Astrocyte (in vitro differentiated cells and primary cell): Measurements from ENCODE around the gene UGCG. TPM values are rescaled to one million over a fixed set of nuclear protein-coding genes. Genes with fewer than 3 reads are reported as not detected.

ENCODE experiments used
- DNase-seq: peaks from one replicate; pipeline ENCODE4 v3.0.0-alpha.2; 2010; ENCODE audit warnings: low read depth
- FAIRE-seq: peaks from 2 replicates; lab custom pipeline; 2011; peaks lifted over from hg19 to GRCh38; lab: Jason Lieb, UNC
- H2AFZ ChIP-seq: 2 replicates; pipeline ENCODE4 v1.6.0; 2012; ENCODE audit warnings: low read depth, low read length, inconsistent platforms
- H3K27ac ChIP-seq: 2 replicates; pipeline ENCODE4 v1.5.1; 2011; ENCODE audit warnings: low read depth, low read length, inconsistent platforms
- H3K27me3 ChIP-seq: 2 replicates; pipeline ENCODE4 v1.6.0; 2011; ENCODE audit warnings: low read length, inconsistent platforms; ENCODE audit not compliant: insufficient read depth
- H3K36me3 ChIP-seq: 2 replicates; pipeline ENCODE4 v1.5.1; 2011; ENCODE audit warnings: low read length, inconsistent platforms; ENCODE audit not compliant: insufficient read depth
- H3K4me1 ChIP-seq: 2 replicates; pipeline ENCODE4 v1.5.1; 2011; ENCODE audit warnings: low read length, inconsistent platforms; ENCODE audit not compliant: insufficient read depth
- H3K4me2 ChIP-seq: 2 replicates; pipeline ENCODE4 v1.6.0; 2012; ENCODE audit warnings: low read length, inconsistent platforms
- H3K4me3 ChIP-seq: 2 replicates; pipeline ENCODE4 v1.5.1; 2011; ENCODE audit warnings: low read depth, mild to moderate bottlenecking, low read length, inconsistent platforms; ENCODE audit not compliant: insufficient read depth
- H3K79me2 ChIP-seq: 2 replicates; pipeline ENCODE4 v1.6.0; 2012; ENCODE audit warnings: mild to moderate bottlenecking, low read length, inconsistent platforms; ENCODE audit not compliant: insufficient read depth
- H3K9ac ChIP-seq: 2 replicates; pipeline ENCODE4 v1.6.0; 2012; ENCODE audit warnings: mild to moderate bottlenecking, low read length, inconsistent platforms
- H3K9me3 ChIP-seq: 2 replicates; pipeline ENCODE4 v1.5.1; 2012; ENCODE audit warnings: low read depth, mild to moderate bottlenecking, low read length, inconsistent platforms; ENCODE audit not compliant: insufficient read depth
- H4K20me1 ChIP-seq: 2 replicates; pipeline ENCODE4 v1.6.0; 2012; ENCODE audit warnings: low read length, inconsistent platforms; ENCODE audit not compliant: insufficient read depth
- H3K27ac Mint-ChIP-seq: one replicate; pipeline ENCODE4 v1.8.0; 2021; ENCODE audit warnings: mild to moderate bottlenecking, mixed read lengths; ENCODE audit not compliant: unreplicated experiment
- H3K27me3 Mint-ChIP-seq: one replicate; pipeline ENCODE4 v1.8.0; 2021; ENCODE audit warnings: low read depth, mixed read lengths; ENCODE audit not compliant: unreplicated experiment
- H3K36me3 Mint-ChIP-seq: one replicate; pipeline ENCODE4 v1.8.0; 2021; ENCODE audit warnings: low read depth, mixed read lengths; ENCODE audit not compliant: unreplicated experiment
- H3K4me1 Mint-ChIP-seq: one replicate; pipeline ENCODE4 v1.8.0; 2021; ENCODE audit warnings: low read depth, mixed read lengths; ENCODE audit not compliant: unreplicated experiment
- H3K4me3 Mint-ChIP-seq: one replicate; pipeline ENCODE4 v1.8.0; 2021; ENCODE audit warnings: mild to moderate bottlenecking, moderate library complexity, mixed read lengths; ENCODE audit not compliant: unreplicated experiment
- H3K9me3 Mint-ChIP-seq: one replicate; pipeline ENCODE4 v1.8.0; 2021; ENCODE audit warnings: mild to moderate bottlenecking, mixed read lengths; ENCODE audit not compliant: unreplicated experiment
- CTCF ChIP-seq: IDR thresholded peaks from 2 replicates; pipeline ENCODE4 v1.5.1; 2011; ENCODE audit warnings: low read depth, mild to moderate bottlenecking, inconsistent platforms, low read length, moderate library complexity; ENCODE audit not compliant: insufficient read depth
- EZH2 ChIP-seq: IDR thresholded peaks from 2 replicates; pipeline ENCODE4 v1.6.1; 2012; ENCODE audit warnings: mild to moderate bottlenecking, low read length, inconsistent platforms; ENCODE audit not compliant: insufficient read depth
- total RNA-seq: library from RNA; stranded (reverse); gene quantifications from 2 replicates; pipeline ENCODE4 v1.2.1, GENCODE V29; 2021

UGCG gene
- total RNA-seq, 1 donor from 2014 or later = 166 TPM

GRCh38 chr9:111922324-111923013 is 25.9 kb downstream of the UGCG start:
- peaks cover 87% of the 10 kb centered on the region for H3K79me2 ChIP-seq
- no peak overlapping the region for H3K27ac Mint-ChIP-seq
- no peak for FAIRE-seq

GRCh38 chr9:111924281-111924680 is 27.7 kb downstream of the UGCG start:
- no peak for DNase-seq
- no peaks in the 10 kb centered on the region for H3K9me3 ChIP-seq
- no peak overlapping the region for H3K4me3 ChIP-seq
- FAIRE-seq = no peak
- Mint-ChIP-seq H3K27ac (no peak overlapping the region), H3K4me3 (no peak overlapping the region), H3K4me1 (peaks cover 38% of the 10 kb centered on the region), H3K36me3 (peaks cover 13% of the 10 kb centered on the region), H3K9me3 (no peaks in the 10 kb centered on the region), H3K27me3 (no peaks in the 10 kb centered on the region)
- H3K36me3 ChIP-seq = peaks cover 20% of the 10 kb centered on the region
- H4K20me1 ChIP-seq = peaks cover 17% of the 10 kb centered on the region
- peaks cover 71% of the 10 kb centered on the region for H3K79me2 ChIP-seq
- TF ChIP-seq EZH2 (no peak), CTCF (no peak)
- no peak overlapping the region for H3K27ac ChIP-seq
- no peaks in the 10 kb centered on the region for H3K27me3 ChIP-seq
- H3K4me1 ChIP-seq = peaks cover 15% of the 10 kb centered on the region
- H3K9ac ChIP-seq = no peak overlapping the region
- H3K4me2 ChIP-seq = no peak overlapping the region
- no peak overlapping the region for H2AFZ ChIP-seq

More at GRCh38 chr9:111922324-111923013, 25.9 kb downstream of the UGCG start:
- Mint-ChIP-seq H3K9me3 (no peaks in the 10 kb centered on the region), H3K4me1 (peaks cover 24% of the 10 kb centered on the region), H3K36me3 (peaks cover 8% of the 10 kb centered on the region), H3K4me3 (no peak overlapping the region), H3K27me3 (no peaks in the 10 kb centered on the region)
- Histone ChIP-seq H3K4me2 (no peak overlapping the region), H3K9me3 (no peaks in the 10 kb centered on the region), H3K36me3 (peaks cover 20% of the 10 kb centered on the region), H3K27ac (no peak overlapping the region), H3K27me3 (no peaks in the 10 kb centered on the region), H4K20me1 (peaks cover 26% of the 10 kb centered on the region), H2AFZ (no peak overlapping the region), H3K9ac (no peak overlapping the region), H3K4me1 (peaks cover 8% of the 10 kb centered on the region), H3K4me3 (no peak overlapping the region)
- TF ChIP-seq CTCF = no peak
- TF ChIP-seq EZH2 = no peak
- DNase-seq = no peak
